K562 (cell line): ENCODE data around the gene ENPP6. TPM values are rescaled to one million over a fixed set of nuclear protein-coding genes. Genes with fewer than 3 reads are reported as not detected.

Experiments used
- ATAC-seq: fragments of 200-7000 bp; cut with Tn5 transposase; 3 replicates; pipeline ENCODE4 v1.9.1; 2020; ENCODE audit warnings: moderate library complexity
- BruUV-seq: library from RNA; stranded (reverse); fragments of 400-500 nt; replicated peaks from 2 replicates; lab custom pipeline; 2021; lab: Mats Ljungman, UMichigan
- CTCF ChIA-PET: fragments of 300-600 bp; formaldehyde crosslinking; extraction: SDS; loops from one replicate; lab custom pipeline; 2021; ENCODE audit warnings: low intra/inter-chr PET ratio; lab: Yijun Ruan, JAX
- POLR2A ChIA-PET: fragments of 300-600, 350-650 bp; sonication (Branson Sonifier 250); formaldehyde crosslinking; extraction: SDS; loops from one replicate; lab custom pipeline; 2021; ENCODE audit warnings: antibody characterized with exemption, inconsistent platforms; lab: Yijun Ruan, JAX
- DNase-seq, 4 experiments: peaks; one replicate each; pipeline versions ENCODE4 v3.0.0 to v3.0.0-alpha.2; 2011 to 2018; ENCODE audit warnings: low spot score in 3 of 4, mixed read lengths in 3 of 4; ENCODE audit errors: extremely low read depth in 1 of 4
- FAIRE-seq: peaks from 2 replicates; lab custom pipeline; 2011; peaks lifted over from hg19 to GRCh38; lab: Jason Lieb, UNC
- H2AFZ ChIP-seq: 2 replicates; pipeline ENCODE4 v1.6.0; 2011; ENCODE audit warnings: low read depth, low read length, control low read depth, inconsistent platforms
- H3K27ac ChIP-seq: fragments of 200-600 bp; 3 replicates; pipeline ENCODE4 v1.8.0; 2011; ENCODE audit warnings: low read depth, mild to moderate bottlenecking, control low read depth, inconsistent platforms, low read length, moderate library complexity, mixed read lengths; ENCODE audit errors: extremely low read depth
- H3K27me3 ChIP-seq, 2 experiments: fragments of 300-600 bp in 1 of 2; 2 replicates in 1 of 2; 3 replicates in 1 of 2; pipeline versions ENCODE4 v1.6.0 to v1.8.0; 2011; ENCODE audit warnings: inconsistent platforms in 2 of 2, low read length in 2 of 2, mild to moderate bottlenecking in 1 of 2, mixed read lengths in 1 of 2, moderate library complexity in 1 of 2; ENCODE audit not compliant: control insufficient read depth in 2 of 2, insufficient read depth in 2 of 2
- H3K36me3 ChIP-seq: fragments of 300-600 bp; 3 replicates; pipeline ENCODE4 v1.8.0; 2011; ENCODE audit warnings: mild to moderate bottlenecking, low read length, inconsistent platforms; ENCODE audit not compliant: control insufficient read depth, insufficient read depth
- H3K4me1 ChIP-seq, 2 experiments: fragments of 200-600 bp in 1 of 2; replicated peaks in 1 of 2; 2 replicates in 1 of 2; 3 replicates in 1 of 2; pipeline versions ENCODE4 v1.5.1 to v1.8.0; 2011; ENCODE audit warnings: inconsistent platforms in 2 of 2, low read length in 2 of 2, mild to moderate bottlenecking in 1 of 2, mixed read lengths in 1 of 2, moderate library complexity in 1 of 2; ENCODE audit not compliant: control insufficient read depth in 2 of 2, insufficient read depth in 2 of 2
- H3K4me2 ChIP-seq: 2 replicates; pipeline ENCODE4 v1.6.1; 2011; ENCODE audit warnings: low read length, control low read depth, inconsistent platforms, mixed read lengths; ENCODE audit not compliant: insufficient read depth
- H3K4me3 ChIP-seq: fragments of 200-600 bp; sonication (generic), shearing (Covaris generic); 2 replicates; pipeline ENCODE4 v1.5.1; 2016; ENCODE audit warnings: control low read depth, inconsistent platforms
- H3K79me2 ChIP-seq: fragments of 200-600 bp; 3 replicates; pipeline ENCODE4 v1.8.0; 2011; ENCODE audit warnings: low read length, inconsistent platforms; ENCODE audit not compliant: control insufficient read depth, insufficient read depth
- H3K9ac ChIP-seq, 2 experiments: 2 replicates each; pipeline versions ENCODE4 v1.6.0 to v1.6.1; 2011; ENCODE audit warnings: low read depth in 2 of 2, low read length in 2 of 2, control low read depth in 1 of 2, inconsistent platforms in 1 of 2, mild to moderate bottlenecking in 1 of 2, mixed read lengths in 1 of 2; ENCODE audit not compliant: insufficient read depth in 1 of 2
- H3K9me1 ChIP-seq: one replicate; pipeline ENCODE4 v1.6.0; 2011; ENCODE audit warnings: inconsistent platforms, mild to moderate bottlenecking, low read length, moderate library complexity; ENCODE audit not compliant: control insufficient read depth, insufficient read depth
- H3K9me3 ChIP-seq: replicated peaks from 2 replicates; pipeline ENCODE4 v1.5.1; 2011; ENCODE audit warnings: low read depth, low read length, inconsistent platforms; ENCODE audit not compliant: control insufficient read depth, insufficient read depth
- H4K20me1 ChIP-seq: replicated peaks from 2 replicates; pipeline ENCODE4 v1.6.1; 2011; ENCODE audit warnings: low read length, inconsistent platforms, mixed read lengths; ENCODE audit not compliant: control insufficient read depth, insufficient read depth
- EP400 ChIP-seq: fragments of 450-650 bp; IDR thresholded peaks from 2 replicates; pipeline ENCODE4 v1.6.1; 2017; ENCODE audit warnings: antibody characterized with exemption, mild to moderate bottlenecking, moderate library complexity
- FOXM1 ChIP-seq, 2 experiments: fragments of 450-650 bp in 1 of 2; sonication (generic) in 1 of 2; formaldehyde crosslinking in 1 of 2; IDR thresholded peaks; 2 replicates each; pipeline versions ENCODE4 v1.6.1 to v1.9.0; 2017 to 2022; ENCODE audit warnings: low read depth in 2 of 2, mild to moderate bottlenecking in 2 of 2, missing genetic modification reagents in 1 of 2, moderate library complexity in 1 of 2
- HNRNPL ChIP-seq: fragments of 200-400 bp; formaldehyde crosslinking; IDR thresholded peaks from 2 replicates; pipeline ENCODE4 v1.6.1; 2017; ENCODE audit warnings: low read depth, mild to moderate bottlenecking, low read length
- MTA2 ChIP-seq: fragments of 450-650 bp; IDR thresholded peaks from 2 replicates; pipeline ENCODE4 v1.6.1; 2016; ENCODE audit warnings: low read depth
- MXI1 ChIP-seq: IDR thresholded peaks from 2 replicates; pipeline ENCODE4 v1.6.1; 2011; ENCODE audit warnings: low read depth, mild to moderate bottlenecking, improper control_type of control experiment, low read length
- NCOA4 ChIP-seq: fragments of 450-650 bp; IDR thresholded peaks from 2 replicates; pipeline ENCODE4 v1.6.1; 2018; ENCODE audit warnings: mild to moderate bottlenecking; ENCODE audit not compliant: partially characterized antibody
- RBM25 ChIP-seq: fragments of 200-400 bp; formaldehyde crosslinking; IDR thresholded peaks from 2 replicates; pipeline ENCODE4 v1.6.1; 2018; ENCODE audit warnings: low read length, low read depth, moderate library complexity; ENCODE audit not compliant: severe bottlenecking
- SIN3A ChIP-seq, 2 experiments: fragments of 150-350 bp in 1 of 2; IDR thresholded peaks; 2 replicates each; pipeline ENCODE4 v1.6.1; 2011 to 2016; ENCODE audit warnings: borderline replicate concordance in 2 of 2, low read depth in 2 of 2, low read length in 2 of 2, mild to moderate bottlenecking in 2 of 2, moderate library complexity in 2 of 2; ENCODE audit not compliant: control insufficient read depth in 1 of 2
- SP1 ChIP-seq: sonication (generic); formaldehyde crosslinking; IDR thresholded peaks from 2 replicates; pipeline ENCODE4 v1.8.1; 2022; ENCODE audit warnings: mild to moderate bottlenecking, missing genetic modification reagents
- SUPT5H ChIP-seq: fragments of 450-650 bp; IDR thresholded peaks from 2 replicates; pipeline ENCODE4 v1.6.1; 2016
- TCF7L2 ChIP-seq: fragments of 150-350 bp; IDR thresholded peaks from 2 replicates; pipeline ENCODE4 v1.6.1; 2016; ENCODE audit warnings: low read depth, mild to moderate bottlenecking, low read length, moderate library complexity
- ZBTB8A ChIP-seq: fragments of 450-650 bp; IDR thresholded peaks from 2 replicates; pipeline ENCODE4 v1.6.1; 2018; ENCODE audit warnings: mild to moderate bottlenecking, moderate library complexity; ENCODE audit not compliant: partially characterized antibody
- ZNF232 ChIP-seq: sonication (generic); formaldehyde crosslinking; IDR thresholded peaks from 2 replicates; pipeline ENCODE4 v1.8.0; 2022; ENCODE audit warnings: mild to moderate bottlenecking, missing genetic modification reagents
- ZNF551 ChIP-seq: fragments of 250-450 bp; sonication (Bioruptor Pico); IDR thresholded peaks from 2 replicates; pipeline ENCODE4 v1.5.0; 2021; ENCODE audit warnings: mild to moderate bottlenecking, moderate library complexity
- ZNF764 ChIP-seq: fragments of 250-450 bp; sonication (Bioruptor Pico); IDR thresholded peaks from 2 replicates; pipeline ENCODE4 v1.4.0; 2020; ENCODE audit warnings: low read depth, mild to moderate bottlenecking, moderate library complexity
- WGBS: fragments of 100-300 bp; shearing (Covaris generic); methylation state at CpG from one replicate; pipeline ENCODE4 v1.1.6; 2016; ENCODE audit warnings: low coverage, mixed read lengths; ENCODE audit not compliant: insufficient coverage; ENCODE audit errors: missing lambda C conversion rate; 5-methylcytosine and 5-hydroxymethylcytosine counted together
- in situ Hi-C: fragments of 300-500 bp; cut with MboI; formaldehyde crosslinking; loops from 4 replicates; pipeline ENCODE4 v1.15.0; 2018; ENCODE audit warnings: inconsistent platforms, mixed read lengths
- intact Hi-C: fragments of 100-400 bp; cut with micrococcal nuclease; formaldehyde crosslinking; loops from 2 replicates; pipeline ENCODE4 v1.14.2; 2022
- polyA plus RNA-seq, 8 experiments: library from polyadenylated mRNA; depleted of rRNA in 4 of 8; stranded (reverse) in 5 of 8; unstranded in 3 of 8; fragments of >200 nt; fragmentation: Nextera tagmentation in 2 of 8; fragmentation: Illumina TruSeq in 1 of 8; extraction: Ambion mirVana in 2 of 8; extraction: Trizol in 1 of 8; gene quantifications; 2 replicates each; pipeline versions ENCODE4 v1.2.1 to v1.2.3, GENCODE V29; 2011 to 2014; ENCODE audit warnings: inconsistent platforms in 1 of 8, missing spikeins in 1 of 8
- total RNA-seq, 7 experiments: library from RNA; depleted of rRNA in 6 of 7; stranded (reverse); fragments of >200 nt in 6 of 7; fragmentation: Illumina TruSeq in 2 of 7; extraction: Trizol in 2 of 7; gene quantifications; 2 replicates each; pipeline versions ENCODE4 v1.2.1 to v1.2.3, GENCODE V29; 2011 to 2021; ENCODE audit warnings: low replicate concordance in 1 of 7
- TF ChIP-seq, protein P1 (sequence below): IDR thresholded peaks from 2 replicates; pipeline ENCODE4 v1.6.1; 2012; ENCODE audit warnings: low read depth, low read length, improper control_type of control experiment, borderline replicate concordance
- TF ChIP-seq, protein P2 (sequence below): fragments of 250-450 bp; sonication (Bioruptor Pico); IDR thresholded peaks from 2 replicates; pipeline ENCODE4 v1.8.0; 2021; ENCODE audit warnings: moderate library complexity, mild to moderate bottlenecking, inconsistent platforms
- TF ChIP-seq, protein P3 (sequence below): sonication (generic); formaldehyde crosslinking; IDR thresholded peaks from 2 replicates; pipeline ENCODE4 v1.8.1; 2023; ENCODE audit warnings: mild to moderate bottlenecking, missing genetic modification reagents

Gene ENPP6
- total and polyA plus RNA-seq, 9 of the 15 experiments (the other 6 are each of a cell fraction or from before 2014, with no cell fraction given) = 0.29 TPM; not detected in 8

DNA sequence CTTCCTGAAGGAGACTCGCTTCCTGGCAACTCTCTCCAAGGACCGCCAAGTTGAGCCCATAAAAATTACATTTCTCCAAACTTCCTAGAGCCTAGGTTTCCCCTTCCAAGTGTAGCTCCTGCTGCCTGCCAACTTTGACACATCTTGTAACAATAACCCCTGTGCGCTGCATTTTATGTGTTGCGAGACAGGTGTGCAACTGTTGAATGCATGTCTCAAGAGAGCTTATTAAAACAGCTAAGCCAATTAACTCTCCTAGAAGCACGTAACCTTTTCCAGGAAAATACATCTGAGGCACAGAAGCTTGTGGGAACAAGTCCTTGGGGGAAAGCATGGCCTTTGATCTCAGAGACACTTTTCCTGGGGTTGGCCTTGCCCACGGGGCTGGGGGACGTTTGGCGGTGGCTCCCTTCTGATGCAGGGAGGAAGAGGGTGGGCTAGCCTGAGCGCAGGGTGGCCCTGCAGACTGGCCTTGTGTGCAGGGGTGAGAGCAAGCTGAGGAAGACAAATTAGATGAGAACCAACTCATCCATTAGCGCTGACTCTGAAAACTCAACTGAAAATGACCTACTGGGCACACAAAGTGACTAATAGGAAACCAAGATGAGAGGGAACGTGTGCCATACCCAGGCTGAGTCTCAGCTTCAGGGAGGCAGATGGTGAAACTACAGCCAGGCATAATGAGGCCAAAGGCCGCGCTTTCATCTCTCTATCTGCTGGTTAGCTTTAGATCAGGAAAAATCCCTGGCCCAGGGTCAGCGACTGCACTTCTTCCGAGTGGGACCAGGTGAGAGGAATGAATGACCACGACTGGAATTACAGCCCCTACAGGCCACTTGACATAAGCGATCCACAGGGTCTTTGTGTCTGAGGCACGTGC is 75.3 kb downstream of the ENPP6 start:
- in situ Hi-C loops = no loop called here

More for the DNA sequence above, 75.3 kb downstream of the ENPP6 start:
- H3K4me2 ChIP-seq = no peak overlapping the region
- H3K9me1 ChIP-seq = no peaks in the 10 kb centered on the region
- ChIA-PET POLR2A (no interaction called here), CTCF (no interaction called here)
- no peak for FAIRE-seq
- H3K9ac ChIP-seq = no peak overlapping the region
- peaks cover 12 to 54% of the 10 kb centered on the region in 2 experiments for H3K27me3 ChIP-seq
- no peak overlapping the region for H3K27ac ChIP-seq
- no peaks in the 10 kb centered on the region for H3K79me2 ChIP-seq
- H2AFZ ChIP-seq = no peak overlapping the region
- intact Hi-C loops = no loop called here
- TF ChIP-seq ZBTB8A (no peak), ZNF551 (CRISPR knock-in tag) (no peak), NCOA4 (no peak), SIN3A (IDR thresholded peaks at IDR 0.05; ENCODE audit: borderline replicate concordance in 2 of 2, control insufficient read depth in 1 of 2, low read depth in 2 of 2, low read length in 2 of 2) (no peak), MXI1 (no peak), RBM25 (no peak), MTA2 (no peak), SP1 (no peak), HNRNPL (no peak), ZNF232 (CRISPR knock-in tag) (no peak), TCF7L2 (no peak), FOXM1 (IDR thresholded peaks at IDR 0.05; ENCODE audit: low read depth) (no peak), FOXM1 (CRISPR knock-in tag; IDR thresholded peaks at IDR 0.05; ENCODE audit: low read depth) (no peak), ZNF764 (CRISPR knock-in tag) (no peak), EP400 (no peak), SUPT5H (no peak)
- TF ChIP-seq, protein P1, sequence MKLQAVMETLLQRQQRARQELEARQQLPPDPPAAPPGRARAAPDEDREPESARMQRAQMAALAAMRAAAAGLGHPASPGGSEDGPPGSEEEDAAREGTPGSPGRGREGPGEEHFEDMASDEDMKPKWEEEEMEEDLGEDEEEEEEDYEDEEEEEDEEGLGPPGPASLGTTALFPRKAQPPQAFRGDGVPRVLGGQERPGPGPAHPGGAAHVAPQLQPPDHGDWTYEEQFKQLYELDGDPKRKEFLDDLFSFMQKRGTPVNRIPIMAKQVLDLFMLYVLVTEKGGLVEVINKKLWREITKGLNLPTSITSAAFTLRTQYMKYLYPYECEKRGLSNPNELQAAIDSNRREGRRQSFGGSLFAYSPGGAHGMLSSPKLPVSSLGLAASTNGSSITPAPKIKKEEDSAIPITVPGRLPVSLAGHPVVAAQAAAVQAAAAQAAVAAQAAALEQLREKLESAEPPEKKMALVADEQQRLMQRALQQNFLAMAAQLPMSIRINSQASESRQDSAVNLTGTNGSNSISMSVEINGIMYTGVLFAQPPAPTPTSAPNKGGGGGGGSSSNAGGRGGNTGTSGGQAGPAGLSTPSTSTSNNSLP = no peak
- TF ChIP-seq, protein P2, sequence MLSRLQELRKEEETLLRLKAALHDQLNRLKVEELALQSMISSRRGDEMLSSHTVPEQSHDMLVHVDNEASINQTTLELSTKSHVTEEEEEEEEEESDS = no peak
- TF ChIP-seq, protein P3, sequence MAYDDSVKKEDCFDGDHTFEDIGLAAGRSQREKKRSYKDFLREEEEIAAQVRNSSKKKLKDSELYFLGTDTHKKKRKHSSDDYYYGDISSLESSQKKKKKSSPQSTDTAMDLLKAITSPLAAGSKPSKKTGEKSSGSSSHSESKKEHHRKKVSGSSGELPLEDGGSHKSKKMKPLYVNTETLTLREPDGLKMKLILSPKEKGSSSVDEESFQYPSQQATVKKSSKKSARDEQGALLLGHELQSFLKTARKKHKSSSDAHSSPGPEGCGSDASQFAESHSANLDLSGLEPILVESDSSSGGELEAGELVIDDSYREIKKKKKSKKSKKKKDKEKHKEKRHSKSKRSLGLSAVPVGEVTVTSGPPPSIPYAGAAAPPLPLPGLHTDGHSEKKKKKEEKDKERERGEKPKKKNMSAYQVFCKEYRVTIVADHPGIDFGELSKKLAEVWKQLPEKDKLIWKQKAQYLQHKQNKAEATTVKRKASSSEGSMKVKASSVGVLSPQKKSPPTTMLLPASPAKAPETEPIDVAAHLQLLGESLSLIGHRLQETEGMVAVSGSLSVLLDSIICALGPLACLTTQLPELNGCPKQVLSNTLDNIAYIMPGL (CRISPR knock-in tag) = no peak
- no peaks in the 10 kb centered on the region for H4K20me1 ChIP-seq
- ATAC-seq = no peak
- DNase-seq = no peak
- H3K36me3 ChIP-seq = no peaks in the 10 kb centered on the region
- no TSS peak for BruUV-seq
- H3K4me1 ChIP-seq = no peaks in the 10 kb centered on the region
- H3K9me3 ChIP-seq = no peaks in the 10 kb centered on the region
- 3% methylated on average over 17 of the region's 18 CpGs for WGBS
- H3K4me3 ChIP-seq = no peak overlapping the region
